NCI-H446 treated with DMSO at 0.1 percent for 48 hours (cell line): ENCODE measurements around the gene ARMCX6.
A peak's percentile ranks its signal among the peaks of the same experiment; 100 is the strongest.
"Not testable (repeated sequence)": the region's sequence is repeated elsewhere in the genome, so short reads cannot be mapped to it uniquely, and the experiment has no call there.

ENCODE experiments used
- DNase-seq: peaks from one replicate; lab custom pipeline; 2025; lab: John Stamatoyannopoulos, UW

ARMCX6 gene

GRCh38 chrX:101617211-101618191 is at the start of gene ARMCX6:
TSS of gene ARMCX6 (minus strand) at chrX:101618000. CDS start at chrX:101616620, 1,380 bp downstream.
- DNase-seq, result peak; percentile 37

GRCh38 chrX:101659601-101660063 is 41.8 kb upstream of the ARMCX6 start, which contains the start of gene ARMCX2:
TSS of gene ARMCX2 (minus strand) at chrX:101659850. CDS start at chrX:101657588, 2,262 bp downstream.
- DNase-seq, result no peak

DNA sequence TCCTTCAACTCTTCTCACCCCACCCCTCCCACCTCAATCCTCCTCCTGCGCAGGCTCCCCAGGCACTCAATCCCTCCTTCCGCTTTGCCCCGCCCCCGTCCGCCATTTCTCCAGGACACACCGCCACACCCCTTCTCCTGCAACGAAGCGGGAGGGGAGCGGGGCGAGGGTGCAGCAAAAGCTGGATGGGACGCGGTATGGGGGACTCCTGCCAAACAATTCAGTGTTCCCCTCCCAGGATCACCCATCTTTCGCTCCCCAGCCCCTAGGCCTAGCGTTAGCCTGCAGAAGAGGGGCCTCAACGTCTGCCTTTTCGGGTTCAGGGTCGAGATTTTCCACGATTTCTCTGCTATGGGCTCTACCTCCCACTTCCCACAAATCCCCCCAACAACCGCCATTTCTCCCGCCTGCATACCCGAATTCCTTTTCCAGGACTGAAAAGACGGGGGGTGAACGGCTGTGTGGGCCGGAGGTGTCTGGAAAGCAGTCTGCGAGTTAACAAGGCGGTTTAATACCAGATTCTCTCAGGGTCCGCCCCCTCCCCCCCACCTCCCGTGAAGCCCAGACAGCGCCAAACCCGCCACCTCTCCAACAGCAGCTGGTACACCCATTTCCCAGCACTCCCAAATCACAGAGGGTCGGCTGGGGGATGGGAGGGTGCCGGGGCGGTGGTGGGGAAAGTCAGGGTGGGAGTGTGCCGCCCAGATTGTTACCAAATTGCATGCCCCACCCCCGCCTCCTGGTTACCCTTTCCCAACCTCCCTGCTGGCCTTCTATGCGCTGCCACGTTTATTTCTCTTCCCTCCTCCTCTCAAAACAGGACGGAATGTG is 41.1 kb upstream of the ARMCX6 start:
- peak; percentile 7 for DNase-seq

DNA sequence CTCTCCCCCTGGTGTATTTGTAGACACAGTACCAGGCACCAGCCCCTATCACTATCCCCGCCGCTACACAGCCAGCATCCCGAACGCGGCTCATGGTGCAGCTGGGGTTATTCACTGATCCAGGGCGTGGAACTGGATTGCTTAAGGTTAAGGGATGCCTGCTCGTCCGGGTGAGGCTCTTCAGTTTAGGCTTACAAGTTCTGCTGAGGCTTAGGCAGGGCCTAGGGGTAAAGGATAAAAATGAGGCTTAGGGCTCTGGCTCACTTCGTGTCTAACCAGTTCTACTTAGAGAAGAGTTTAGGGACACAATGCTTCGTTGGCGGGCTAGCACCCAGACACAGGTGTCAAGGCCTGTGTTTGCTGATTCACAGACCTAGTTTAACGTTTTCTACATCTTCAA is 39.7 kb upstream of the ARMCX6 start:
- DNase-seq, result no peak

- DNase-seq, result no peak
Measured at GRCh38 chrX:101656817-101657216, 39.0 kb upstream of the ARMCX6 start.

DNA sequence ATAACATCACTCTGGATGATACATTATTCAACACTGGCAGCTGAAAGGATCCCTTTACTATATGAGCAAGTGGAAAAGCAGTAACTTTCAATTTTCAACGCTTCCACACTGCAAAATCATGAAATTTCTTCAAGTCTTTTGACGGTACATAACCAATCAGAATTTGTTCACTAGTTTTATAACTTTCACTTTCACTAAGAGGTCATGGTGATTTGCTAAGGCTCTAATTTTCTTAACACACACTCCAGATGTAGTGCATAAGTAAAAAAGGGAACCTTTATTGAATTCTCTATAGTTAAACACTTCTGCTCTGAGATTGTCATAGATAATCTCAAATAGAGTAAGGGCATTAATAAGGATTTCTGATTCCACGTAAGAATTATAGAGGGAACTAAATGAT is 37.7 kb upstream of the ARMCX6 start:
- no peak for DNase-seq

DNA sequence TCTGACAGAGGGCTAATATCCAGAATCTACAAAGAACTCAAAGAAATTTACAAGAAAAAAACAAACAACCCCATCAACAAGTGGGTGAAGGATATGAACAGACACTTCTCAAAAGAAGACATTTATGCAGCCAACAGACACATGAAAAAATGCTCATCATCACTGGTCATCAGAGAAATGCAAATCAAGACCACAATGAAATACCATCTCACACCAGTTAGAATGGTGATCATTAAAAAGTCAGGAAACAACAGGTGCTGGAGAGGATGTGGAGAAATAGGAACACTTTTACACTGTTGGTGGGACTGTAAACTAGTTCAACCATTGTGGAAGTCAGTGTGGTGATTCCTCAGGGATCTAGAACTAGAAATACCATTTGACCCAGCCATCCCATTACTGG is 29.9 kb upstream of the ARMCX6 start:
- DNase-seq, result not testable (repeated sequence)

DNA sequence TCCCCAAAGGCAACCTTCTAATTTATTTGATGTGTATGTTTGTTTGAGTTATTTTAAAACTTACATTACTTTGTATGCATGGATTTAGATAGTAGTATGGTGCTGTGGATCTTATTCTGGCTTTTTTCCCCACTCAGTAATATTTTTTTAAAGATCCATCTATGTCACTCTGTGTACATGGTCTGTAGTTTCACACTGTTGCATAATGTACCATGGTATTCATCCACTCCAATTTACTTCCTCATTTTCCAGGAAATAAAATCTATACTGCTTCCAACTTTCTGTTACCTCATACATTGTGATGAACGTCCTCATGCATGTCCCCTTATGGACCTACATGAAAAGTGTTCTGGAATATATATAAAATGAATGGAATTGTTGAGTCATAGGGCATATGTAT is 24.3 kb upstream of the ARMCX6 start:
- no peak for DNase-seq

GRCh38 chrX:101639583-101639982 is 21.8 kb upstream of the ARMCX6 start:
- DNase-seq, result no peak

DNA sequence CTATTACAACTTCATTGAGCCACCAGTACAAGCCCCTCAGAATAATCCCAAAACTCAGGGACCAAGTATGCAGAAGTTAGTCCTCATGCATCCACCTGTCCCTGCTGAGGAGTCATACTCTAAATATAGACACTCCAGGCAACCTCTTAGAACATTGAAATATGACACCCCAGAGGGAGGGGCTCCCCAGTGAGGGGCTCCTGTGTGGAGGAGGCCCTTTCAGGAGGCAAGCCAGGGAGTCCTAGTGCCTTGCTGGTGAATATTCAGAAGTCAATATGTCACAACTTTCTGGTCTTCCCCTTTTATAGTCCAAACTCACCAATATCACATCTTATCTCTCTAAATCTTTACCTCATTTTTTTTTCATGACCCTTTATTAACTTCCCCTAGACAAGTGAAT is 1.6 kb upstream of the ARMCX6 start:
- no peak for DNase-seq

- no peak for DNase-seq
Measured at GRCh38 chrX:101605728-101606127, 12.1 kb downstream of the ARMCX6 start.

DNA sequence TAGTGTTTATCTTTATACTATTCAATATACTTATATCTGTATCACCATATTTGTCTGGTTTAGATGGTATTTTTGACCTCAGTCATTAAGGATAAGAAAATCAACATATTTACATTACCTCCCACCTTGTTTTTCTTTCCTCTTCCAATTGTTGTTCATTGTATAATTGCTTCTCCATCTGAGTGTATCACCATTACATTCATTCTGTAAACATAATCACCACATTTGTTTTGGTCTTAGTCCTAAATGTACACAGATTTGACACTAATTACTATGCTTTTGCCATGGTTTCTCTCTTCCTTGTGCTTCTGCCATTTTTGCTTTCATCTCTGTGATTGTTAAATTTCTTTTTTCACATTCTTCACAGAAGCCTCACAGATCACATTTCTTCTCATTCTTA is 12.7 kb downstream of the ARMCX6 start:
- DNase-seq, result no peak

GRCh38 chrX:101602077-101602476 is 15.7 kb downstream of the ARMCX6 start:
- DNase-seq, result no peak

GRCh38 chrX:101599592-101599991 is 18.2 kb downstream of the ARMCX6 start:
- DNase-seq, result not testable (repeated sequence)

- no peak for DNase-seq
Measured at GRCh38 chrX:101595739-101596419, 21.9 kb downstream of the ARMCX6 start.
